ENCODE results near the gene WNT3.

WNT3 gene

GRCh38 chr17:46785696-46786095 lies 32.8 kb downstream of the WNT3 start:
- TF ChIP-seq ZBTB7A (IDR thresholded peaks at IDR 0.05; ENCODE audit: low read depth) (no peak), EP300 (IDR thresholded peaks at IDR 0.05; ENCODE audit: borderline replicate concordance) (no peak), TAF1 (IDR thresholded peaks at IDR 0.05; ENCODE audit: low read depth) (no peak), NFIC (IDR thresholded peaks at IDR 0.05) (no peak)

GRCh38 chr17:46783031-46783593 lies 35.4 kb downstream of the WNT3 start:
- TF ChIP-seq, protein P1, sequence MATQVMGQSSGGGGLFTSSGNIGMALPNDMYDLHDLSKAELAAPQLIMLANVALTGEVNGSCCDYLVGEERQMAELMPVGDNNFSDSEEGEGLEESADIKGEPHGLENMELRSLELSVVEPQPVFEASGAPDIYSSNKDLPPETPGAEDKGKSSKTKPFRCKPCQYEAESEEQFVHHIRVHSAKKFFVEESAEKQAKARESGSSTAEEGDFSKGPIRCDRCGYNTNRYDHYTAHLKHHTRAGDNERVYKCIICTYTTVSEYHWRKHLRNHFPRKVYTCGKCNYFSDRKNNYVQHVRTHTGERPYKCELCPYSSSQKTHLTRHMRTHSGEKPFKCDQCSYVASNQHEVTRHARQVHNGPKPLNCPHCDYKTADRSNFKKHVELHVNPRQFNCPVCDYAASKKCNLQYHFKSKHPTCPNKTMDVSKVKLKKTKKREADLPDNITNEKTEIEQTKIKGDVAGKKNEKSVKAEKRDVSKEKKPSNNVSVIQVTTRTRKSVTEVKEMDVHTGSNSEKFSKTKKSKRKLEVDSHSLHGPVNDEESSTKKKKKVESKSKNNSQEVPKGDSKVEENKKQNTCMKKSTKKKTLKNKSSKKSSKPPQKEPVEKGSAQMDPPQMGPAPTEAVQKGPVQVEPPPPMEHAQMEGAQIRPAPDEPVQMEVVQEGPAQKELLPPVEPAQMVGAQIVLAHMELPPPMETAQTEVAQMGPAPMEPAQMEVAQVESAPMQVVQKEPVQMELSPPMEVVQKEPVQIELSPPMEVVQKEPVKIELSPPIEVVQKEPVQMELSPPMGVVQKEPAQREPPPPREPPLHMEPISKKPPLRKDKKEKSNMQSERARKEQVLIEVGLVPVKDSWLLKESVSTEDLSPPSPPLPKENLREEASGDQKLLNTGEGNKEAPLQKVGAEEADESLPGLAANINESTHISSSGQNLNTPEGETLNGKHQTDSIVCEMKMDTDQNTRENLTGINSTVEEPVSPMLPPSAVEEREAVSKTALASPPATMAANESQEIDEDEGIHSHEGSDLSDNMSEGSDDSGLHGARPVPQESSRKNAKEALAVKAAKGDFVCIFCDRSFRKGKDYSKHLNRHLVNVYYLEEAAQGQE (IDR thresholded peaks at IDR 0.05; ENCODE audit: low read depth): no peak
- TF ChIP-seq EGR1 (IDR thresholded peaks at IDR 0.05) (no peak), ZBTB7A (IDR thresholded peaks at IDR 0.05; ENCODE audit: low read depth) (no peak), RAD21 (IDR thresholded peaks at IDR 0.05; ENCODE audit: low read depth) (no peak), YY1 (IDR thresholded peaks at IDR 0.05; ENCODE audit: low read depth) (no peak), TAF1 (IDR thresholded peaks at IDR 0.05; ENCODE audit: low read depth) (no peak), USF1 (IDR thresholded peaks at IDR 0.05) (no peak), TCF12 (IDR thresholded peaks at IDR 0.05; ENCODE audit: low read depth) (no peak), CREB1 (IDR thresholded peaks at IDR 0.05; ENCODE audit: low read depth) (no peak)

- TF ChIP-seq RAD21 (IDR thresholded peaks at IDR 0.05; ENCODE audit: low read depth) (peak; percentile 87), MAX (IDR thresholded peaks at IDR 0.05) (0 out of 2 replicates have a peak, but pooled peaks have one; percentile 31), EGR1 (IDR thresholded peaks at IDR 0.05) (no peak)
These were observed 36.1 kb downstream of the WNT3 start for GRCh38 chr17:46782250-46782953.

- TF ChIP-seq YY1 (IDR thresholded peaks at IDR 0.05; ENCODE audit: low read depth) (no peak), EGR1 (IDR thresholded peaks at IDR 0.05) (no peak), CEBPB (IDR thresholded peaks at IDR 0.05) (no peak), CREB1 (IDR thresholded peaks at IDR 0.05; ENCODE audit: low read depth) (no peak), ZBTB7A (IDR thresholded peaks at IDR 0.05; ENCODE audit: low read depth) (no peak), EP300 (IDR thresholded peaks at IDR 0.05; ENCODE audit: borderline replicate concordance) (no peak), TAF1 (IDR thresholded peaks at IDR 0.05; ENCODE audit: low read depth) (no peak), TEAD4 (IDR thresholded peaks at IDR 0.05) (no peak), FOXM1 (IDR thresholded peaks at IDR 0.05; ENCODE audit: borderline replicate concordance, low read depth) (no peak), USF1 (IDR thresholded peaks at IDR 0.05) (no peak), TCF12 (IDR thresholded peaks at IDR 0.05; ENCODE audit: low read depth) (no peak), NFIC (IDR thresholded peaks at IDR 0.05) (no peak)
These were observed 38.5 kb downstream of the WNT3 start for GRCh38 chr17:46780003-46780373.

GRCh38 chr17:46777943-46778915 lies 40.3 kb downstream of the WNT3 start:
- no peak for TF ChIP-seq ZBTB7A (IDR thresholded peaks at IDR 0.05; ENCODE audit: low read depth)
- no peak for TF ChIP-seq CEBPB (IDR thresholded peaks at IDR 0.05)
- 0 out of 2 replicates have a peak, but pooled peaks have one; percentile 2 for TF ChIP-seq MAX (IDR thresholded peaks at IDR 0.05)
- TF ChIP-seq EP300 (IDR thresholded peaks at IDR 0.05; ENCODE audit: borderline replicate concordance): no peak
- no peak for TF ChIP-seq NFIC (IDR thresholded peaks at IDR 0.05)
- TF ChIP-seq, protein P1 (IDR thresholded peaks at IDR 0.05; ENCODE audit: low read depth): peak; percentile 57
- TF ChIP-seq EGR1 (IDR thresholded peaks at IDR 0.05): no peak
- TF ChIP-seq CREB1 (IDR thresholded peaks at IDR 0.05; ENCODE audit: low read depth): no peak
- TF ChIP-seq TEAD4 (IDR thresholded peaks at IDR 0.05): no peak

All from Ishikawa (cell line).